SK-N-SH (cell line): Measurements from ENCODE around the gene SLC66A2. TPM values are rescaled to one million over a fixed set of nuclear protein-coding genes. Genes with fewer than 3 reads are reported as not detected.

Source experiments
- CTCF ChIA-PET: fragments of 300-600, 350-600 bp; formaldehyde crosslinking; extraction: SDS; loops from one replicate; lab custom pipeline; 2021; lab: Yijun Ruan, JAX
- POLR2A ChIA-PET: fragments of 350-600 bp; sonication (Branson Sonifier 250); formaldehyde crosslinking; extraction: SDS; loops from one replicate; lab custom pipeline; 2020; ENCODE audit warnings: antibody characterized with exemption, inconsistent platforms; lab: Yijun Ruan, JAX
- DNase-seq: peaks from one replicate; pipeline ENCODE4 v3.0.0; 2012
- H2AFZ ChIP-seq: fragments of 200-600 bp; sonication (generic); 2 replicates; pipeline ENCODE4 v1.8.1; 2016; ENCODE audit warnings: antibody characterized with exemption, mild to moderate bottlenecking, low read depth
- H3F3A ChIP-seq: fragments of 200-600 bp; sonication (generic); replicated peaks from 2 replicates; pipeline ENCODE3; 2016; ENCODE audit warnings: antibody characterized with exemption, mild to moderate bottlenecking; ENCODE audit not compliant: insufficient read depth
- H3K27ac ChIP-seq, 2 experiments: fragments of 200-500 bp in 1 of 2; fragments of 200-600 bp in 1 of 2; sonication (Bioruptor generic) in 1 of 2; sonication (generic), shearing (Covaris generic) in 1 of 2; 2 replicates each; pipeline versions ENCODE4 v1.5.1 to v1.6.1; 2014 to 2016; ENCODE audit warnings: low read depth in 2 of 2, inconsistent platforms in 1 of 2, low read length in 1 of 2, mild to moderate bottlenecking in 1 of 2, mixed read lengths in 1 of 2
- H3K27me3 ChIP-seq: fragments of 200-600 bp; sonication (generic), shearing (Covaris generic); 2 replicates; pipeline ENCODE4 v1.6.1; 2016; ENCODE audit warnings: mixed run types; ENCODE audit not compliant: insufficient read depth
- H3K36me3 ChIP-seq, 2 experiments: fragments of 200-500 bp in 1 of 2; fragments of 200-600 bp in 1 of 2; sonication (Bioruptor generic) in 1 of 2; sonication (generic) in 1 of 2; replicated peaks in 1 of 2; 2 replicates each; pipeline versions ENCODE3 to v1.5.1; 2014 to 2016; ENCODE audit warnings: low read length in 1 of 2, mild to moderate bottlenecking in 1 of 2; ENCODE audit not compliant: insufficient read depth in 2 of 2, control insufficient read depth in 1 of 2
- H3K4me1 ChIP-seq, 2 experiments: fragments of 200-500 bp in 1 of 2; fragments of 200-600 bp in 1 of 2; sonication (Bioruptor generic) in 1 of 2; sonication (generic), shearing (Covaris generic) in 1 of 2; 2 replicates each; pipeline versions ENCODE4 v1.5.1 to v1.6.1; 2014 to 2016; ENCODE audit warnings: low read depth in 1 of 2, low read length in 1 of 2, mixed run types in 1 of 2; ENCODE audit not compliant: insufficient read depth in 2 of 2, control insufficient read depth in 1 of 2
- H3K4me2 ChIP-seq: fragments of 200-600 bp; sonication (generic), shearing (Covaris generic); 2 replicates; pipeline ENCODE4 v1.6.1; 2017; ENCODE audit warnings: mixed run types
- H3K4me3 ChIP-seq, 2 experiments: fragments of 200-500 bp in 1 of 2; fragments of 200-600 bp in 1 of 2; sonication (Bioruptor generic) in 1 of 2; sonication (generic), shearing (Covaris generic) in 1 of 2; 2 replicates each; pipeline versions ENCODE4 v1.5.1 to v1.8.1; 2014 to 2016; ENCODE audit warnings: low read depth in 2 of 2, inconsistent platforms in 1 of 2, low read length in 1 of 2, mild to moderate bottlenecking in 1 of 2, mixed read lengths in 1 of 2, moderate library complexity in 1 of 2
- H3K79me2 ChIP-seq: fragments of 200-600 bp; sonication (generic); 2 replicates; pipeline ENCODE4 v1.8.1; 2017; ENCODE audit warnings: mild to moderate bottlenecking; ENCODE audit not compliant: insufficient read depth
- H3K9ac ChIP-seq: fragments of 200-600 bp; sonication (generic); 2 replicates; pipeline ENCODE4 v1.6.1; 2017; ENCODE audit warnings: mixed run types
- H3K9me2 ChIP-seq: fragments of 200-600 bp; sonication (generic); 2 replicates; pipeline ENCODE4 v1.6.1; 2017; ENCODE audit warnings: mixed run types
- H3K9me3 ChIP-seq: fragments of 200-600 bp; sonication (generic); 2 replicates; pipeline ENCODE4 v1.6.1; 2017; ENCODE audit warnings: mixed run types, mild to moderate bottlenecking, moderate library complexity
- H4K20me1 ChIP-seq: fragments of 200-600 bp; sonication (generic); 2 replicates; pipeline ENCODE4 v1.6.1; 2017; ENCODE audit warnings: mild to moderate bottlenecking, mixed run types; ENCODE audit not compliant: insufficient read depth
- CTCF ChIP-seq: fragments of 200-600 bp; sonication (generic); IDR thresholded peaks from 2 replicates; pipeline ENCODE4 v1.6.1; 2017; ENCODE audit warnings: antibody characterized with exemption, mild to moderate bottlenecking, moderate library complexity
- EZH2phosphoT487 ChIP-seq: fragments of 200-600 bp; sonication (generic); IDR thresholded peaks from 2 replicates; pipeline ENCODE4 v1.6.1; 2017; ENCODE audit warnings: low read depth, mixed run types, mild to moderate bottlenecking, antibody characterized with exemption, moderate library complexity, borderline replicate concordance
- FOSL2 ChIP-seq: IDR thresholded peaks from 2 replicates; pipeline ENCODE4 v1.4.0; 2012; ENCODE audit warnings: low read depth, mild to moderate bottlenecking, moderate library complexity, borderline replicate concordance
- FOXJ3 ChIP-seq: sonication (generic); formaldehyde crosslinking; IDR thresholded peaks from 2 replicates; pipeline ENCODE4 v1.5.1; 2020; ENCODE audit warnings: mild to moderate bottlenecking, missing genetic modification reagents
- IRF3 ChIP-seq: fragments of 150-350 bp; IDR thresholded peaks from 2 replicates; pipeline ENCODE4 v1.6.1; 2016; ENCODE audit warnings: mild to moderate bottlenecking, low read depth, low read length
- NFIC ChIP-seq: IDR thresholded peaks from 2 replicates; pipeline ENCODE4 v1.4.0; 2012; ENCODE audit warnings: borderline replicate concordance
- NRF1 ChIP-seq: IDR thresholded peaks from 2 replicates; pipeline ENCODE4 v1.6.1; 2012; ENCODE audit warnings: low read depth, mild to moderate bottlenecking, low read length
- RFX5 ChIP-seq: IDR thresholded peaks from 2 replicates; pipeline ENCODE4 v1.6.1; 2012; ENCODE audit warnings: mild to moderate bottlenecking, improper control_type of control experiment, low read length
- WGBS: methylation state at CpG from one replicate; pipeline ENCODE4 v1.1.6; 2017; ENCODE audit warnings: low lambda C conversion rate; 5-methylcytosine and 5-hydroxymethylcytosine counted together
- polyA plus RNA-seq, 3 experiments: library from polyadenylated mRNA; depleted of rRNA; stranded (reverse); fragments of >200 nt; gene quantifications; 2 replicates each; pipeline ENCODE4 v1.2.3, GENCODE V29; 2012

The SLC66A2 gene
- polyA plus RNA-seq, 1 of the 3 experiments (the other 2 are of a cell fraction) = 14.5 TPM

GRCh38 chr18:79987566-79987965, 36.1 kb upstream of the SLC66A2 start:
- Histone ChIP-seq H3K9me3 (no peaks in the 10 kb centered on the region), H3K4me3 (peak overlapping the region; percentile 74 to 97), H3K36me3 (peaks cover 2 to 21% of the 10 kb centered on the region in 2 experiments), H3K27ac (peak overlapping the region; percentile 85 to 86; a peak in 3 of 4 replicates), H3K27me3 (no peaks in the 10 kb centered on the region), H2AFZ (peak overlapping the region; percentile 94; the same call in 1 of the 2 replicates), H3K9ac (peak overlapping the region; percentile 90), H3K9me2 (no peaks in the 10 kb centered on the region), H3K79me2 (peaks cover 57% of the 10 kb centered on the region), H3K4me1 (peaks cover 4 to 13% of the 10 kb centered on the region in 2 experiments; a peak in 2 of 4 replicates), H3K4me2 (peak overlapping the region; percentile 97), H4K20me1 (peaks cover 50% of the 10 kb centered on the region), H3F3A (peaks cover 14% of the 10 kb centered on the region)
- no peak for TF ChIP-seq RFX5
- ChIA-PET POLR2A (no interaction called here), CTCF (interaction anchor here (0.9 to 1.7 kb wide), 2 partner anchors 20 to 58 kb away, joined by 3 to 4 read pairs; no protein-coding TSS in a partner anchor)
- no peak for DNase-seq
- WGBS = 0% methylated on average over 6 of the region's 6 CpGs

GRCh38 chr18:79986726-79987125, 35.3 kb upstream of the SLC66A2 start:
- H3K4me3 ChIP-seq = peak overlapping the region; percentile 74 to 97
- POLR2A ChIA-PET = no interaction called here
- no peak overlapping the region for H3K27ac ChIP-seq

More at GRCh38 chr18:79986726-79987125, 35.3 kb upstream of the SLC66A2 start:
- H3K4me2 ChIP-seq = peak overlapping the region; percentile 97
- H3K4me1 ChIP-seq = peaks cover 4 to 13% of the 10 kb centered on the region in 2 experiments; a peak in 2 of 4 replicates
- WGBS = 13% methylated on average over 6 of the region's 7 CpGs
- H3K9ac ChIP-seq = peak overlapping the region; percentile 90
- CTCF ChIA-PET = interaction anchor here (0.9 kb wide), 1 partner anchor 57 kb away, joined by 3 read pairs; no protein-coding TSS in a partner anchor
- peaks cover 58% of the 10 kb centered on the region for H4K20me1 ChIP-seq
- H3F3A ChIP-seq = peaks cover 14% of the 10 kb centered on the region
- peak; percentile 37 for DNase-seq
- H2AFZ ChIP-seq = no peak overlapping the region
- H3K9me2 ChIP-seq = no peaks in the 10 kb centered on the region
- H3K27me3 ChIP-seq = no peaks in the 10 kb centered on the region
- H3K9me3 ChIP-seq = no peaks in the 10 kb centered on the region
- peaks cover 2 to 21% of the 10 kb centered on the region in 2 experiments for H3K36me3 ChIP-seq
- TF ChIP-seq CTCF = no peak
- no peak for TF ChIP-seq EZH2phosphoT487
- no peak for TF ChIP-seq NRF1
- no peak for TF ChIP-seq FOSL2
- TF ChIP-seq FOXJ3 (CRISPR knock-in tag) = no peak
- no peak for TF ChIP-seq IRF3
- TF ChIP-seq NFIC = no peak
- TF ChIP-seq, all 33 proteins: peak for 0
- H3K79me2 ChIP-seq = peaks cover 65% of the 10 kb centered on the region
